Colon (tissue), 2 donors: Measurements from ENCODE around the gene GPR3.
"Not testable (repeated sequence)": the region's sequence is repeated elsewhere in the genome, so short reads cannot be mapped to it uniquely, and the experiment has no call there.

Source experiments
- FAIRE-seq: peaks from 2 replicates; lab custom pipeline; 2012; peaks lifted over from hg19 to GRCh38; lab: Jason Lieb, UNC
- donor health status: control.
- donor health status: control.

GPR3 gene

DNA sequence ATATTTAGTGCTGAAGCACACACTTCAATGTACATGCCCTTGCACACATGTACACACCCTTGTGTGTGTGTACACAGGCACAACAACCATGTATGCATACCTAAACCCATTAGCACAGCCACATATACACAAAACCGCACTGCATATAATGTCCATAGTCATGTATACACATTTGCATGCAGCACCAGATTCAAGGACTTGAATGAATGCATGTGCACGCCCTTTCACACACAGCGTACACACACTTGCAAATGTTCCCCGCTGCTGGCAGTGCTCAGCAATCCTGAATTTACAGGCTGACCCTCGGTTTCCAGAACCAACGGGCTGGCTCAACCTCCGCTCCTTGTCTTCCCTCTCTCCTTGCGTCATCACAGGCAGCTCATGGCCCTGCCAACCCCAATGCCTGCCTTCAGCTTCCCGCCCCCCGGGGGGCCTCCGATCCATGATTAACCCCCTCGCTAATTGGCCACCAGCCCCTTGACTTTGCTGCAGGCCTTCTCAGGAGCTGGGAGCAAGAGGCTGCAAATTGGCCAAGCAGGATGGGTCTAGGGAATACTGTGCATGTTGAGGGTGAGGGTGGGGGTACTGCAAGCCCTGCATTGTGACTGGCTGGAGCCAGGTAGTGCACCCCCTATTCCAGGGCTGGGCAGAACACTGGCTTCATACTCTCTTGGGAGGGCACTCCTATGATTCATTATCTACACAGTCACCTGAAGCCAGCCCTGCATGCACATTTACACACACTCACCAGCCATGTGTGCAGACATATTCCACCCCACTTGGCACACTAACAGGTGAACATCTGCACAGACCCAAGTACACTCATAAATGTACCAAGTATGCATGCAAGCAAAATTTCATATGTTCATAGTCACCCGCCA is 7.9 kb downstream of the GPR3 start:
- no peak for FAIRE-seq

DNA sequence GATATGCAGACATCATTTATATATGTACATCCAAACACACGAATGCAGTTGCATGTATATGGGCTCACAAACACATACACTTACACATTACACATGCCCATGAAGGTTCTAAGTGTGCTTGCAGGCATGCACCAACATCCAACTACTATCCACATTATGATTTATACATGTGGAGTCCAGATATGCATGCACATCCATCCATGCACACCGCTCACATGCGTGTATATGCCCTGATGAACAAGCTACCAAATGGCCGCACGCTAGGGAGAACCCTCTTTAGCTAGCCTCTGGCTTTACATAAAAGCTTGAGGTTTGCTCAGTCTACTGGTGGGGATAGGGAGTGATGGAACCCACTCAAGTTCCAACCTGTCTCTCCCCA is 8.5 kb downstream of the GPR3 start:
- FAIRE-seq, result no peak

DNA sequence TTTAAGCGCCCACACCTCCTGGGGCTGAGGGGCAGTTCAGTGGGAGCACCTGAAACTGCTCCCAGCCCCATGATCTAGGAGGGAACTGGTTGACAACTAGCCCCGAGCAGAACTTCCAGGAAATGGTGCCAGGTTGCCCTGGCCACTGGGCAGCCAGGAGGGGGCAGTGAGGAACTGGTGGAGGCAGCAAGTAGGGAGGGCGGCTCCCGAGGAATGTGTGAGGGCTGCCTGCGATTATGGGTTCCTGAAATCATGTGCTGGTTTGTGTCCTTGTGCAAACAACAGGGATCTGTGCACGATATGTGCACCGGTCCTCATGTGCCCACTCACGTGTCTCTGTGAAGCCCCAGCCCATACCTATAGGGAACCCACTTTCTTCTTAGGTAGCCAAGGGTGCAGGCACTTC is 9.9 kb downstream of the GPR3 start:
- FAIRE-seq, result no peak

DNA sequence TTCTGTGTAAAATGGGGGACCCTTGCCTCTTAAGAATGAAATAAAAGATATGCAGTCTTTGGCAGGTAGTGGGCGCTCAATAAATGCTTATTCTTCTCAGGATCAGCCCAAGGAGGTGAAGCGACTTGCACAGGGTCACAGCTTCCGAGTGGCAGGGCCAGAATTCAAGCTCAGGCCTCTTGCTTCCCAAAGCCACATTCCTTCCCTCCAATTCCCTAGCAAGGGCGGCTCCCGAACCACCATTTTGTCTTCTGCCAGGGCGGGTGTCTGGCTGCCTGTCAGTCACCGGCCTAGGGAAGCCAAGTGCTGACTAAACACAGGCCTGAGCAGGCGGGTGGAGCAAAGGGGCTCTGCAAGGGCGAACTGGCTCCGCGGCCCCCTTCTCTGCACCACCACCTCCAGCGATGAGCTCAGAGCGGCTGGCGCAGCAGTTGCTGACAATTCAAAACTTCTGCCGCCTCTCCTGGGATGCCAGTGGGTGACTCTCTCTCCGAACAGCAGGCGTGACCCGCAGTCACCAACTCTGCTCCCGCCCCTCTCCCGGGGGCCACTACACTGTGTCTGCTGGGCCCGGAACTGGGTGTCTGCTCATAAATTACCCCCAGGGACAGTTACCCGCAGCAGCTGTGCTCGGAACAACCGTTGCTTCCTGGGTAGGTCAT is 10.8 kb downstream of the GPR3 start:
- FAIRE-seq, result no peak

DNA sequence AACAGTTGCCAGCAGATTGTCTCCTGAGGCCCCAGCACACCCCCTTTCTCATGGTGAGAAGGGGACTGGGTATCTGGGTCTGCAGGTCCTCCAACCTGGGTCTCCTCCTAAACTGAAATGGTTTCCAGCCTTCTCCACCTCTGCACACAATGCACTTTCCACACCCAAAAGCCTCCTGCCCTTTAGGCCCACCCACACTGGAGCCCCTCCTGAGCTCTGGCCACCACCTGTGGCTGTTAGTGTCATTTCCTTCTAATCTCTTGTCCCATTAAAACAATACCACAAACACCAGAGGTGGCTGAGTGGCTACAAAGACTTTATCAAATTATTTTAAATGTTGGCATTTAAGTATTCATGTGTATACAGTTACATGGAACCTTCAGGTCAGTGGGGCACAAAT is 11.5 kb downstream of the GPR3 start:
- no peak for FAIRE-seq

DNA sequence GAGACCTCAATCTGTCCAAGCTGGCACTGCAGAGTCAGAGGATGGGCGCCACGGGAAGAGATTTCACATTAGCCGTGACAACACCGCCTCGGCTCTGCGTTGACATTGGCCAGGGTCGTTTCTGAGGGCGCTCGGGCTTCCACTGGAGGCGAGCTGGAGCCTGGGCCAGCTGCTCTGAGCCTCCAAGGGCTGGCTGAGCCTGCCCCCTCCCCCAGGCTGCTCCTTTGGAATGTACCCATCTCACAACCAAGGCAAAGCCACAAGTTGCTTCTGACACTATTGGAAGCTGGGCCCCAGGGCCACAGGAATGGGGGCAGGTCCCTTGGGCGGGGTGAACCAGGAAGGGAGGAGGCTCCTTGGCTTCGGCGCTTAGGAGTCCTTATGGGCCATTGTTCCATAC is 12.7 kb downstream of the GPR3 start:
- no peak for FAIRE-seq

DNA sequence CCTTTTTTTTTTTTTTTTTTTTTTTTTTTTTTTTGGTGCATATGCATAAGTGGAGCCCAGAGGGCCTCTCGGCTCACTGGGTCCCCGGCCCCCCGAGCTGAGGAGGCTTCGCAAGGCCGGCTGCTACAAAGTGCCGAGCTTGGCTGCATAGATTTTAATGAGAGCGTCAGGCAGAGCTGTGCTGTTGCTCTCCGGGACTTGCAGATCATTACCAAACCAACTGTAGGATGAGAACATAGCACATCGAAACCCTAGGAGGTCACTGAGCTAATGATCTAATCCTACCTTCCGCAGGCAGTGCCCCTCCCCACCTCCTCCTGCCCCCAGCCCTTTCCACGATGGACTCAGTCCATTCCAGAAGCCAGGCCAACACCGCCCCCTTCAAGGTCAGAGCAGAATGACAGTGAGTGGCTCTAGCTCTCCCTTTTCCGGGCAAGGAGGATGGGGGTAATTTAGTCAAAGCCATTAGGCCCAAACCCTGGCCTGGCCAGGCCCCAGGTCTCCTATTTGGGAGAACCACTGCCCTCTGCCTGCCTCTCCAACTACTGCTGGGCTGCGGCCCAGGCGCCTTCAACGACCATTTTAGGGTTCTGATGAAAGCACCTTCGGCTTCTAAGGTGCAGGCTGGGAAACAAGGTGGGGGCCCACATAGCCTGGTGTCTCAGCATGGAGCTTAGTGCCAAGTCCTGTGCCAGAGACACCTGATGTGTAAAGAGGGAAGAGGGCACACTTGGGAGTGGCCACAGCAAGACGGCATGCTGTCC is 13.4 kb downstream of the GPR3 start:
- FAIRE-seq, result not testable (repeated sequence)

DNA sequence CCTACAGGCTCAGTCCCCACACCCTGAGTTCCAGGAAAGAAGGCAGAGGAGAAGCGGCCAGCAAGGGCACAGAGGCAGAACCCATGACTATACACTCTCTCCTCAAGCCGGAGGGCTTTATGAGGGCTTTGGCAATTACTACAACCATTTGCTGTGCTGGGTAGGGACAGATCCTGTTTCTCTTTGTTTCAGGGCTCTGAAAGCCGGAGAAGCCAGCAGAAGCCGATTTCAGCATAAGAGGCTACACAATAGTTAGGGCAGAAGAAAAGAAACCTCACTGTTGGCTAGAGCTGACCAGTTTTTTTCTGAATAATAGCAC is 13.9 kb downstream of the GPR3 start:
- FAIRE-seq, result no peak

DNA sequence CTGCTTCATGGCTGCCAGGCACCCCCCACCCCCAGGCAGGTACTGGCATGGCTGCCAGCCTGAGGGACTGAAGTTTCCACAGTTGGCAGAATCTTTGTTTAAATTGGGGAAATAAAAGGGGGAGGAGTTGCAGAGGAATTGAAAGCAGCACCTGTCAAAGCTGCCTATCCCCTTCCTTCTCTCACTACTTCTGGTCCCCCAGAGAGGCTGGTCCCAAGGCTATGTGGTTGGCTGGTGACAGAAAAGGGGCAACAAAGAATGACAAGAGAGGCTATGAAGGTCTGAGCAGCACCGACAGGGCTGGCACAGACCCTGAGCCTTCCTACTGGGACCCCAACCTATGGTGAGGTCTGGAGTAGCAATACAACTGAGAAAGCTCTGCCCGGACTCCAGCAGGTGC is 14.4 kb downstream of the GPR3 start:
- not testable (repeated sequence) for FAIRE-seq

DNA sequence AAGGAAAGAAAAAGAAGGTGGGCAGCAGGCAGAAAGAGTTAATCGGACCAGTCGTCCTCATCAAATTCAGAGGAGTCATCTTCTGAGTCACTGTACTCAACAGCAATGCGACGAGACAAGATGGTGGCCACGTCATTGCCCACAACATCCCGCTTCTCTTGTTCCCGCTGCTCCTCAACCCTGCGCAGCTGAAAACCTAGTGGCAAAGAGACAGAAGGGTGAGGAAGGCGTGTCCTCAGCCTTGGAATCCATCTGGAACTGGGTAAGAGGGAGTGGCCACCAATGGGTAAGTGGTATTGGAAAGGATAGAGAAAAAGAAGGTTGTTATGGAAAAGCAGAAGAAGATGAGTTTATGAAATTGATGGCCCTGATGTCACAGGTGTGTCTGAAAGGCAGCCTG is 15.7 kb downstream of the GPR3 start:
- FAIRE-seq, result no peak

DNA sequence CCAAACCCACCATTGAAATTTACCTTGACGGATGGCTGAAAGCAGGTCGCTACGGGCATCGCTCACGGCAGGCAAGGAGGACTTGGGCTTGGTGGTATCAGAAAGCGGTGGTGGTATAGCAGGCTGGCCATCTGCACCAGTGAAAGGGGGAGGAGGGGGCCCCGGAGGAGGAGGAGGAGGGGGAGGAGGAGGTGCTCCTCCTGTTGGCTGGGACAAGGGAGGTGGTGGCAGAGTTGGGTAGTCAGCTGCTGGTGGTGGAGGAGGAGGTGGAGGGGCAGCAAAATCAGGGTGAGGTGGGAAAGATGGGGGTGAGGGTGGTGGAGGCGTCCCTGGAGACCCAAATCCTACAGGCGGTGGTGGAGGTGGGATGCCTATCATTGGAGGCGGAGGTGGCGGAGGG is 17.2 kb downstream of the GPR3 start:
- FAIRE-seq, result no peak

DNA sequence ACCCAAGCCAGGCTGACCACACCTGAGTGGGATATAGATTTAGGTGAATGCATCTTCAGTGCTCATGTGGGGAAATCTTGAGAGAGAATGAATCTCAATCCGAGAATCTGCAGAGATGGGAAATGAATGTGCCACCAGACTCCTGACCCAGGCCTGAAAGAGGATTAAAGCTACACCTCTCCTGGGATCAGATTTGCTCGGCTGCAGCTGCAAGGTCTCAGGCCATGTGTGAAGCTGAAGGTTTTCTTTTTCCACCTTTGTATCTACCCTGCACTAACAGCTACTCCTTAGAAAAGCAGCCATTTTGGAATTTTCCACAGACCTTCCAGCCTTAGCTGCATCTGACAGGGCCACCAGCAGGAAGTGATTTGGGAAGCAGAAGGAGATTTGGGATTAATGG is 18.3 kb downstream of the GPR3 start:
- no peak for FAIRE-seq

DNA sequence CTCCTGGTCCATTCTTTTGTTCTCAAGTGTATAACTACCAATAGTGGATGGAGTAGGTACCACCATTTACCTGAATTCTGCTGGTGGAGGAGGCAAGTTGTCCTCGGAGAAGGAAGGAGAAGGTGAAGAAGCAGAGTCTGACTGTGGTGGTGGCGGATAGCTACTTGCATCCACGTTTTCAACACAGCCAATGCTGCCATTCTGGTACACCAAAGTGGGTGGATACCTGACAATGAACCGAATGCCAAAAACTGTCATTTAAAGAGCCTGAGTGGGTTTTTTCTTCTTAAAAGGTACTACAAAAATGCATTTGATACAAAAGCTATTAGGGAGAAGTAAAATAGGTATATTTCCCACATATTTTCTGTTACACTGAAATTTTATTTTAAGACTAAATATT is 20.1 kb downstream of the GPR3 start:
- FAIRE-seq, result no peak

DNA sequence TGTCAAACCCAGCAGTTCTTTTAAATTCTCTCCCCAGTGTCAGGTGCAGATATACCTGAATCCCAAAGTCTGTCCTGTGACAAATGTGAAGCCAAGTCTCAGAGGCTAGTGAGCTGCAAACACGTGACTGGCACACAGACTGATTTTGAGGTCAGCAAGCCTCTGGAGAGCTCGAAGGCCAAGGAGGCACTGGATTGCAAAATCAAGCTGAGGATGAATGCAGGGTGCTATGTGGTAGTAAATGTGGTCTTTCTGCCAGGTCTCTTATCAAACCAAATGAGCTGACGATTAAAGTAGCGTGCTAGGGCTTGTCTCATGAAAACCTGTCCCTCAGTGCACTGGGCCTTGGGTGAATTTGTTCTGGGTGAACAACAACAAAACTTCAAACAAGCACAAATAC is 20.6 kb downstream of the GPR3 start:
- FAIRE-seq, result no peak

DNA sequence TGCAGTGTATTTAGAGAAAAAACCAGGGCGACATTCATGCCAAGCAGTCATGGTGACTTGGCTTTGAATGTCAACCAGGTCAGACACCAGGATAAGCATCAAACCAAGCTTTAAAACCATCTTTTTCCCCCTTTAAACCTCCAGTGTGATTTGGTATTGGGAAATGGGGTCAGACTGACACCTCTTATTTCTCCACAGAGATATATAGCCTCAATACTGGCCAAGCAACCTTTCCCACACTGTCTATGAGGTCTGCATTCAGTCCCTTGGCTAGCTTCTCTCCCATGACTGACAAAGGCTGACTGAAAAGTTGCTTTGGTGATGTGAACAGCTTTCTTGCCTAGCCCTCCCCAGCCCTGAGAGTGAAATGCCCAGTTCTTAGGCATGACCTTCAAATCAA is 21.7 kb downstream of the GPR3 start:
- FAIRE-seq, result no peak

DNA sequence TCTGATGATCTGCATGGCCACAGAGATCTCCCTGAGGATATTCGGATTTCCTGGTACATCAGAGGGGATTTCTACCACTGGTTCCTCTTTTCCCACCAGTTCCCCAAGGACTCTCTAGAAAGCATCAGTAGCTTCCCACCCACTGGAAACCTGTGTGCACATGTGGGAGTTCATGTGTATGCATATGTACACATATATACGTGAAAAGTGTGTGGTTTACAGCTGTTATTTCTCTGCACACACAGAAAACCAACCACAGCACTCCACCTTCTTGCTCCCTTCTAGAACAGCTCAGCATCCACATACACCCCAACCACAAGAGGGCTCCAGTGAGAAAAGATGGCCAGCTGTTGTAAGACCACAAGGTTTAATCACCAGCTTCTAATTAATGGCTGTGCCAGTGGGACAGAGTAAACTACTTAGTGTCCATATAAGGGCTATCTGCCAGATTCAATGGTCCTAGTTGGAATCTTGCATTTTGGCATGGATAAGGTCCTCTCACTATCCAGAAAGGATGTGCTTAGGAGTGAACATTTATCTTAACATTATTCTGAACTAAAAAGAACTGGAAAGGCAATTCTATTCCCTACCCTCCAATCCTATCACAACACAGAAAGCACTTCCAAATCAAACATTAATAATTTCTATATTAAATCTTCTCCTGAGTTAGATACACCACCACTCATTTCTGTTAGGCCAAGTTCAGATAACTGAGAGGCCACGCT is 24.1 kb downstream of the GPR3 start:
- FAIRE-seq, result no peak

DNA sequence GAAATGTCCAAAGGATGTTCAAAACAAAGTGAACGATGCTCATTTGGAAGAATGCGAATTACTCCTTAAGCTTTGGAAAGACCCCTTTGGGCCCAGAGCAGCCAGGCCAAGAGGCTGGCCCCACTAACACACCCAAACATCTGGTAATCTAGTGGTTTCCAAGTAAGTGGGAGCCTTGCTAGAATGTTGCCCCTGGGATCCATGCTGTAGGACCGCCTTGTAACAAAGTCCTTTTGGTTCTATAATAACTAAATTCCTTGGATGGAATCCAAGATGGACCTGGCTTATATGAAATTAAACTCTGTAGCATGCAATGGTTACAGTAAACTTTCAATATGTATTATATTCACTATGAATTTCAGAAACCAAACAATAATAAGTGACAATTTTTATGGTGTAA is 25.3 kb downstream of the GPR3 start:
- FAIRE-seq, result no peak

DNA sequence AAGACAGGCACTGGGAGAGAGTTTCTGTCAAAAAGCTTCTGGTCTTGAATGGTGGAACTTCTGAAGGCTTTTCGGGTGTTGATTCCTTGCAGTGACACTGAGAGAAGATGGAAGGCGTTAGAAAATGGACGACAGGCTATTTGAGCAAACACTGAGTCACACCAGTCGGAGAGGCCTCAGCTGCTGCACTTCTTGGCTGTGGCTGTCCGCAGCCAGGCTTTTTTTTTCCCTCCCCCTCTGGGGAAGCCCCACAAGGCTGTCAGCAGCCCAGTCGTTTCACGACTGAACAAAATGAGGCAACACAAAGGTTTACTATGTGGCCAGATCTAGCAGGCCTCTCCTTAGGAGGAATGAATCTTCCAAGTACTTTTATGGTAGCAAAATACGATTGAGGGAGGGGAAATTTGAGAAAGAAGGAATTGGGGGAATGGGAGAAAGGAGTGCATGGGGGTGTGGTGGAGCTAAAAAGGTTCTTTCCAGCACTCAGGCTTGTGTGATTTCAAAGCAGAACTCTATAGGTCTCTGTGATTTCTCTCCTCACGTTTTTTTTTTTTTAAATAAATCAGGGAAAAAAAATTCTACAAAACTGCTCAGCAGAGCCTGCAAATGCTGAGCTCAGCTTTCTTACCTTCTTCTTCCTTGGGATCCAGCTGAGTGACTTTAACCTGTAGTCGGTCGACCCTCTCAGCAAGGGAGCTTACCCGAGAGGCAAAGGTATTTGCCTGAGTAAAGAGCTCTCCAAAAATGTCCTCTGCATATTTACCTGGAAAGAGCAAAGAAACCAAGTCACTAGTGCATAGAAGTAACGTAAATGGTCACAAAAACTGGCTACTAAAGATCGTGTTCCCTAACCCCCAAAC is 26.1 kb downstream of the GPR3 start:
- no peak for FAIRE-seq

DNA sequence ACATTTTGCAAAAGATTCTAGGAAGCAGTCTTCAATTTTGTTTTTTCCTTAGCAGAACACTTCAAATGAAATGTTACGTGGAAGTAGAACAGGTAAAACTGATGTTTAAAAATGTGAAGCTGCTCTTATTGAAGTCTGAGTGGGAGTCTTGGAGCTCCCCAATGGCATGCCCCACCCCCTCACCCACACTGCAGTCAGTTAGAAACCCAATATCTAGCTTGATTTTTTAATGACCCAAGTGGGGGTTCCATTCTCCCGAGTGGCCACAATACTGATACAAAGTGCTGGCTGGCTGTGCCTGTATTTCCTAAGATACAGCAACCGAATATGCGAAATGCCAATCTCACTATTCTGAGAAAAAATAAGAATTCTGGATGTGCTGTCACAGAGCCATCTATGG is 31.3 kb downstream of the GPR3 start:
- FAIRE-seq, result no peak

DNA sequence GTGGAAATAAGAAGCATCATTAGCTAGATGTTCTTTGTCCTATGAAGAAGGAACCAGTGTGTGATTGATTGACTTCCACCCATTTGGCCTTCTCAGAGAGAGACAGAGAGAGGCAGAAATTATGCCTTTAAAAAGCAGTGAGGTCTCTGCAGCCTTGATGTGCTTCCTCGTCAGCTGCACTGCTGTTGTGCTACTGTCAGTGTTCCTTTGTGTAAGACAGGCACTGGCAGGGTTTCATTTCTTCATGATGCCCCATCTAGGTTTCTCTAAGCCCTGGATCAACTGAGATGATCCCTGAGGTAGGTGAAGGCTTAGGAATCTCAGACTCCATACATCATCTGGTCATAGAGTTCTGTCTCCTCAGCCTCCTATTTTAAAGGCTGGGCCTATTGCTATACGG is 34.9 kb downstream of the GPR3 start:
- FAIRE-seq, result no peak

DNA sequence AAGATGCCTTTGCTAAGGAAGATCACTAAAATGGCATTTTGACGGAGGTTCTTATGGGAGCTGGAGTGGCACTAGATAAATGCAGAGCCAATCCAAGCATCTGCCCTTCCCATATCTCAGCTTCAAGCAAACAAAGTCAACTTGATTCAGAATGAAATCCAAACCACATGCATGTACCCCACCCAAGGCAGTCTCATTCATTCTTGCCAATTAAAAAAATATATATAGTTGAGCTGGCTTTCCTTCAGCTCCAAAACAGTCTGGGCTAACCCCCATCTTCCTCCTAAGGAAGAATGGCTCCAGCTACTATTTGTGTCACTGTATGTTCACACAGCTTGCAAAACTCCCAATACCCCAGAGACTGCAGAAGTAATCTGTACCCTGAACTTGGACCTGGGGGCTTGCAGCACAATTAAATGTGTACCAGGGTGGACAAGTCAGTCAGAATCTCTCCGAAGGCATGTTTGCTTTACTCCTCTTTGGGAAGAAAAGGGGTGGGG is 35.4 kb downstream of the GPR3 start:
- no peak for FAIRE-seq
